GM19438 (cell line): ENCODE results near the gene DUSP18.
A peak's percentile ranks its signal among the peaks of the same experiment; 100 is the strongest.
"Not testable (repeated sequence)": the region's sequence is repeated elsewhere in the genome, so short reads cannot be mapped to it uniquely, and the experiment has no call there.

Experiments used
- ATAC-seq: cut with Tn5 transposase; IDR thresholded peaks from one replicate; pipeline ENCODE4 v1.9.1; 2021; ENCODE audit warnings: low read depth; ENCODE audit not compliant: unreplicated experiment

DUSP18 gene

DNA sequence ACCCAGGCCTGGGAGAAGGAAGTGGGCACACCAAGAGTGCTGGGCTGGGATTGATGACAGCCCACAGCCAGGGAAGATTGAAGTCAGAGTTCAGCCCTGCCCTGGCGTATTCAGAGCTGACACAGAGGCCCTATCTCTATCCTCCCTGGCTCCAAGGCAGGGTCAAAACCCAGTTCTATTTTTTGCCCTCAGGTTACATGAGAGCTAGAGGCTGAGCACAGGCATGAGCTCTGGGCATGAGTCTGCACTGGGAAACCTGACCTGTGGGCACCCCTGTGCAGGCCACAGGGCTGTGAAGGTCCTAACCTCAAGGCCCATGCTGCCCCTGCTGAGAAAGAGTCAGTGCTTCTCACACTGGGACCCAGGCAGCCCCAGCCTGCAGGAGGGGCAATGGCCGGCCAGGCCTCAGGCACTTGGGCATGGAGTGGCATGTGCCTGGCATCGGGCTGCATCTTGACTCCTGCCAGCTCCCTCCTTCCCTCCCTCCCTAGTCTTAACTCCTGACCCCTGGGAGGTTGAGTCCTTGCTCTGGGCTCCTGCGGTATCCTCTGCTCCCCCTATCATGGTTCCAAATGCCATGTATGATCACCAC, 26.7 kb downstream of the DUSP18 start:
- ATAC-seq: no peak

DNA sequence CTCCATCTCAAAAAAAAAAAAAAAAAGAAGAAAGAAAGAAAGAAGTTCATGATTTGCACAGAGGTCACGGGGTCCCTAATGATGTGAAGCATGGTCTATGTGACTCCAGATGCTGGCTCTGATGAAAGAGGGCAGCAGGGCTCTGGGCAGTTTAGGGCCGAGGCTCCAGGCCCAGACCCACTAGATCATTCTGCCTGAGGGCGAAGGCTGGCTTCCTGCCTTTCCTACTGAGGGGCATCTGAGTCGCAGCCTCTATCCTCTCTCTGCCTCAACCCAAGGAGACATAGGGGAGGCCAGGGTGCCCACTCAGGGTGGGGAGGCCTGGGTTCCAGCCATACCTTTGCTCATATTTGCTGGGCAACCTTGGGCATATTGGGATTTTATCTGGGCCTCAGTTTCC, 27.3 kb downstream of the DUSP18 start:
- no peak for ATAC-seq

DNA sequence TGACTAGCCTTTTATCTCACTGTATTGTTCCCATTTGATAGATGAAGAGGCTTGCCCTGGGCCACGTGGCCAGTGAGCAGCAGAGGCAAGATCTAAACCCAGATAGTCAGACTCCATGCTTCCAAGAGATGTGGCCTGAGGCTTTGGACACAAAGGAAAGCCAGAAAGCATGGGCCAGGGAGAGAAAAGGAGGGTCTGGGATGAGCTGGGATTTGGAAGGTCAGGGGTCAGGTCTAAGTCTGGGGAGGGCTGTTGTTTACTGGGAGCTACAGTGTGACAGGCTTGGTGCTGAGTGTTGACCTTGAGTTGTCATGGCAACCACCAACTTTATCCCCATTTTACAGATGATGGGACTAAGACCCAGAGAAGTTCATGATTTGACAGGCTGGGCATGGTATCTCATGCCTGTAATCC, 30.0 kb downstream of the DUSP18 start:
- ATAC-seq: no peak

DNA sequence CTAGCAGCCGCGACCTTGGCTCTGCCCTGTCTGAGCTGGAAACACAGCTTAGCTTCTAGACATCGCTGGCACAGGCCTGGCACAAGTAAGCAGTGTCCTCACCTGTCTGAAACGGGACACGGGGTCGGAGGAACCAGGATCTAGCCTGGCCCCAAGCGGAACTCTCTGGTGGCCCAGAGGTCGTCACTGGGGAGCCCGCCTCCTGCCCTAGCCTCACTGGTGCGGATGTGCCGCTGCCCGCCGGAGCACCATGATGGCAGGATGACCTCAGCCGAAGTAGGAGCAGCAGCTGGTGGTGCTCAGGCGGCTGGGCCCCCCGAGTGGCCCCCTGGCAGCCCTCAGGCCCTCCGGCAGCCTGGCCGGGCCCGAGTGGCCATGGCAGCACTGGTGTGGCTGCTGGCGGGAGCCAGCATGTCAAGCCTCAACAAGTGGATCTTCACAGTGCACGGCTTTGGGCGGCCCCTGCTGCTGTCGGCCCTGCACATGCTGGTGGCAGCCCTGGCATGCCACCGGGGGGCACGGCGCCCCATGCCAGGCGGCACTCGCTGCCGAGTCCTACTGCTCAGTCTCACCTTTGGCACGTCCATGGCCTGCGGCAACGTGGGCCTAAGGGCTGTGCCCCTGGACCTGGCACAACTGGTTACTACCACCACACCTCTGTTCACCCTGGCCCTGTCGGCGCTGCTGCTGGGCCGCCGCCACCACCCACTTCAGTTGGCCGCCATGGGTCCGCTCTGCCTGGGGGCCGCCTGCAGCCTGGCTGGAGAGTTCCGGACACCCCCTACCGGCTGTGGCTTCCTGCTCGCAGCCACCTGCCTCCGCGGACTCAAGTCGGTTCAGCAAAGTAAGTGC, 31.2 kb downstream of the DUSP18 start:
- ATAC-seq: no peak

DNA sequence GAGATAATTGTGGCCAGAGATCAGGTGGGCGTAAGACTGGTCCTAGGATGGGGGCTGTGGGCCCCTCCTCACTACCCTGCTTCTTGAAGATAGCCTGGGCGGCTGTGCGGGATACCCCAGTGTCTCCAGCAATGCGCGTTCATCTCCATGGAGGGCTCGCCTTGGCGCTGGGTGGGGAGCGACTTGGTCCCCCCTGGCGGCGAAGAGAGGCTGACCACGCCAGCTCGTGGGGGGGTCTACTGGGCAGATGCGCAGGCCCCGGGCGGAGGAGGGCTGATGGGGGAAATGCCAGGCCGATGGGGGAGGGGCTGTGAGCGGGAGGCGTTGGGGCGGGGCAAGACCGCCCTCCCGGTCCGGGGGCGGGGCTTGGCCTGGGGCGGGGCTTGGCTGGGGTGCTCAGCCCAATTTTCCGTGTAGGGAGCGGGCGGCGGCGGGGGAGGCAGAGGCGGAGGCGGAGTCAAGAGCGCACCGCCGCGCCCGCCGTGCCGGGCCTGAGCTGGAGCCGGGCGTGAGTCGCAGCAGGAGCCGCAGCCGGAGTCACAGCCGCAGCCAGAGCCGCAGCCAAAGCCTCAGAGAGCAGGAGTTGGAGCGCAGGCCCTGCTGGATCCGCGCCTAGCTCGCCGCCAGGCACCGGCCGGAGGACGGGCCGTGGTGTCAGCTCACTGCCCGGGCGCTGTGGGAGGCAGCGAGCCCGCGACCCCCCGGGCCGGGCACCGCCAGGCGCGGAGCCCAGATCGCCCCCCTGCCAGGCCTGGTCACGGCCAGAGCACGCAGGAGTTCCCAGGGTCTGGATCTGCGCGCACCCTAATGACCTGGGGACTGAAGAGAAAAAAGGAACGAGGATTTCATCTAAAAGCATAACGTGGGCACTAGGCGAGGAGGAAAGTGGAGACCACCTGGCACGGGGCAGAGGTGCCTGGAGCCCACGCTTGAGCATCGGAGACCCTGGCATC, 32.1 kb downstream of the DUSP18 start, which contains the start of gene SLC35E4:
SLC35E4 (plus strand) TSS at position 509 of the 953 bp plus-strand sequence. CDS start 670 bp downstream, outside the sequence.
- peak; percentile 51 for ATAC-seq

DNA sequence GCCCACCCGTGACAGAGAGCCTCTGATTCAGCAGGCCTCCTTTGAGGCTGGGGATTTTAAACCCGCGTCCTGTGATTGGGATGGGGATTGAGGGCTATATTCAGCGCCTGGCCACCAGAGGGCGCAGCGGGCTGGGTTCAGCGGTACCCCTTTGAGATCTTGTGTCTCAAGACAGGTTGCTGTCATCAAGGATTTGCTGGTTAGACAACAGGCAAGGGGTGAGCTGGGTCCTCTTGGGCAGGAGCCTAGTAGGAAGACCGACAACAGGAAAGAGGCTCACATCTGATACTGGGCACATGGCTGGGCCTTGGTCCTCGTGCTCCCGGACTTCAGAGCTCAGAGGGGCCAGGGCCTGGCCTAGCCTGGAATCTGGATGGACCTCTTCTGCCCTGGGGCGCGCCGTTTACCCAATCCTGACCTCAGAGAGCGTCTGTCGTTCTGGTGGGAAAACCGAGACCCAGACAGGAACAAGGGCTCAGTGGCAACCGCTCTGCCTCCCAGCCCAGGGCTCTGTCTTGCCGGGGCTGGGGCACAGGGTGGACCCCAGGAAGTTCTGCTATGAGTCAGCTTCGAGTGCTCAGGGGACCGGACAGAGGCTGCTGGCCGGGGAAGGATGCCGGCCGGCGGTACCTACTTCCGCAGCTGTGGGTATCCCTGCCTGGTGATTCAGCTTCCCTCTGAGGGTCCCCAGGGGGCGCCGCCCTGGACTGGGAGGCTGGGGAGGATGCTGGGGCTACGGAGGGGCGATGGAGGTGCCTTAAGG, 33.0 kb downstream of the DUSP18 start:
- ATAC-seq: peak; percentile 41

DNA sequence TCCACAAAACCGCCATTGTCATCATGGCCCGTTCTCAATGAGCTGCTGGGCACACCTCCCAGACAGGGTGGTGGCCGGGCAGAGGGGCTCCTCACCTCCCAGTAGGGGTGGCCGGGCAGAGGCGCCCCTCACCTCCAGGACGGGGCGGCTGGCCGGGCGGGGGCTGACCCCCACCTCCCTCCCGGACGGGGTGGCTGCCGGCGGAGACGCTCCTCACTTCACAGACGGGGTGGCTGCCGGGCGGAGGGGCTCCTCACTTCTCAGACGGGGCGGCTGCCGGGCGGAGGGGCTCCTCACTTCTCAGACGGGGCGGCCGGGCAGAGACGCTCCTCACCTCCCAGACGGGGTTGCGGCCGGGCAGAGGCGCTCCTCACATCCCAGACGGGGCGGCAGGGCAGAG, 36.2 kb downstream of the DUSP18 start:
- ATAC-seq: not testable (repeated sequence)

DNA sequence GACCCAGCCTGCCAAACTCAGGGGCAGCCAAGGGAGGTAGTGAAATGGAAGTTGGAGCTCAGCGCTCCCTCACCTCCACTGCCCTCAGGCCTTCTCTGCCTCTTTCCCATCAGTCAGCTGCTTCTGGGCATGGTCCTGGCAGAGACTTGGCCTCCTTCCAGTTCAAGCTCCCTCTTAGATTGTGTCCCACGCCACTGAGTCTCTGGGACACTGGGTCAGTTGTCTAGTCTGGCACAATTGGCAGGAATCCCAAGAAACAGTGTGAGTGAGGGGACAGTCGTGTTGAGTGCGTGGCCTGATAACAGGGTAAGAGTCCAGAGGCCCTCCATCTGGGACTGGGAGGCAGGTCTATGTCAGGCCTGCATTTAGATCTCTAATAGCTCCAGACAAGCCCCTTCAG, 39.2 kb downstream of the DUSP18 start:
- no peak for ATAC-seq

DNA sequence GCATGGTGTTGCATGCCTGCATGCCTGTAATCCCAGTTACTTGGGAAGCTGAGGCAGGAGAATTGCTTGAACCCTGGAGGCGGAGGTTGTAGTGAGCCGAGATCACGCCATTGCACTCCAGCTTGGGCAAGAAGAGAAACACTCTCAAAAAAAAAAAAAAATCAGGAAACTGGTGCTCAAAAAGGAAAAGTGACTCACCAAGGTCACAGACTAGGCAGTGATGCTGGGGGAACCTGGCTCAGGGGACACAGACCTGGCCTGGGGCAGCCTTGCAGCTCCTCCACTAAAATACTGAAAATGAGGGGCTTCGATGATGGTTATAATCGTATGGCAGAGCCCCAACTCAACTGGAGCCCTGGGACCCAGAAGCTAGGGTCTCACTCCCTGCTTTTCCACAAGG, 40.2 kb downstream of the DUSP18 start:
- no peak for ATAC-seq

DNA sequence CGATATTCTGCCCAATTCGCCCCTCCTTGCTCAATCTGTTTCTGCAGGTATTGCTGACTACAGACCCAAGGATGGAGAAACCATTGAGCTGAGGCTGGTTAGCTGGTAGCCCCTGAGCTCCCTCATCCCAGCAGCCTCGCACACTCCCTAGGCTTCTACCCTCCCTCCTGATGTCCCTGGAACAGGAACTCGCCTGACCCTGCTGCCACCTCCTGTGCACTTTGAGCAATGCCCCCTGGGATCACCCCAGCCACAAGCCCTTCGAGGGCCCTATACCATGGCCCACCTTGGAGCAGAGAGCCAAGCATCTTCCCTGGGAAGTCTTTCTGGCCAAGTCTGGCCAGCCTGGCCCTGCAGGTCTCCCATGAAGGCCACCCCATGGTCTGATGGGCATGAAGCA, 41.3 kb downstream of the DUSP18 start:
- no peak for ATAC-seq

DNA sequence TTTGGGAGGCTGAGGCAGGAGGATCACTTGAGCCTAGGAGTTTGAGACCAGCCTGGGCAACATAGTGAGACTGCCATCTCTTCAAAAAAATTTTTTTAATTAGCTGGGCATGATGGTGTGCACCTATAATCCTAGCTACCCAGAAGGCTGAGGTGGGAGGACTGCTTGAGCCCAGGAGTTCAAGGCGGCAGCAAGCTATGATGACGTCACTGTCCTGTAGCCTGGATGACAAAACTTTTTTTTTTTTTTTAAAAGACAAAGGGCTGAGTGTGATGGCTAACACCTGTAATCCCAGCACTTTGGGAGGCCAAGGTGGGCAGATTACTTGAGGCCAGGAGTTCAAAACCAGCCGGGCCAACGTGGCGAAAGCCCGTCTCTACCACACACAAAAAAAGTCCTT, 47.8 kb downstream of the DUSP18 start:
- ATAC-seq: not testable (repeated sequence)

DNA sequence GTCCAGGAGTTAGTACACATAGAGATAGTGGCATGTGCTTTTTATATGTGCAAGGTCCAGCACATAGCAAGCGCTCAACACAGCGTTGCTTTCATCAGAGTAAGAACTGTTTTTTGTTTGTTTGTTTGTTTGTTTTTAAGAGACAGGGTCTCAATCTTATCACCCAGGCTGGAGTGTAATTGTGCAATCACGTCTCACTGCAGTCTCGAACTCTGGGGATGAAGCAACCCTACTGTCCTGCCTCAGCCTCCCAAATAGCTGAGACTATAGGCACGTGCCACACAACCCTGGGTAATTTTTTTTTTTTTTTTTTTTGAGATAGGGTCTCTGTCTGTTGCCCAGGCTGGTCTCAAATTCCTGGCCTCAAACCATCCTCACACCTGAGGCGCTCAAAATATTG, 49.9 kb downstream of the DUSP18 start:
- no peak for ATAC-seq

DNA sequence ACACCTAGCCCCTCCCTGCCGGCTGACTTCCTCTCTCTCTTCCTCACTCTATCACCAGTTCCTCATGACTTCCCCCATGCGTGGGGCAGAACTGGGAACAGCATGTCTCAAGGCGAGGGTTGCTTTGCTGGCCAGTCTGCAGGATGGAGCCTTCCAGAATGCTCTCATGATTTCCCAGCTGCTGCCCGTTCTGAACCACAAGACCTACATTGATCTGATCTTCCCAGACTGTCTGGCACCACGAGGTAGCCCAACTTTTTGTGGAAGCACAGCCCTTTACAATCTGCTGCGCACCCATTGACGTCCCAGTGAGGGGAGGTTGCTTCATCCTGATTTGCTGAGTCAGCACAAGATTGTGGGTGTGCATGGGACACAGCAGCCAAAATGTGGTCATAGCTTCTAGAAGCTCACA, 52.1 kb downstream of the DUSP18 start:
- no peak for ATAC-seq

DNA sequence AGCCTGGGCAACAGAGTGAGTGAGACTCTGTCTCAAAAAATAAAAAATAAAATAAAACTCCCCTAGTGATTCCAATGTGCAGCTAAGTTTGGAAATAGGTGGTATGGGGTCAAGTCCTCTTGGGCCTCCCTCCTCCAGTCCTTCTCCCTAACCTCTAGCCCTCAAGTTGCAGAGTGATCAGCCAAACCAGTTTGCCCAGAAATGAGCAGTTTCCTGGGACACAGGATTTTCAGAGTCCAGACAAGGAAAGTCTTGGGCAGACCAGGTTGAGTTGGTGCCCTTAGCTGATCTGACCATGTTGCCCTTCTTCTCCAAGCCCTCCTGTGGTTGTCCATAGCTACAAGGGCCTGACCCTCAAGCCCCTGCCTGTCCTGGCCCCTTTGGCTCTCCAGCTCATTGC, 52.8 kb downstream of the DUSP18 start:
- no peak for ATAC-seq

DNA sequence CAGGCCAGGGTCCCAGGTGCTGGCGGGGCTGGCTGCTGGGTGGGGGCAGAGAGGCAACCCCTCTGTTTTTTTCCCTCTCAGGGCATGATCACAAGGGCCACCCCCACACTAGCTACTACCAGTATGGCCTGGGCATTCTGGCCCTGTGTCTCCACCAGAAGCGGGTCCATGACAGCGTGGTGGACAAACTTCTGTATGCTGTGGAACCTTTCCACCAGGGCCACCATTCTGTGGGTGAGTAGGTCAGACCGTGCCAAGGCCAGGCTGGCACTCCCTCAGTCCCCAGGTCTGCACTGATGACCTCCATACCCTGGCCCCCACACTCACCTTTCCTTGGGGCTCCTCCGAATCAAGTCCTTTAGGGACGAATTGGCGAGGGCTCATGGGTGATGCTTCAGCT, 53.4 kb downstream of the DUSP18 start:
- ATAC-seq: no peak

DNA sequence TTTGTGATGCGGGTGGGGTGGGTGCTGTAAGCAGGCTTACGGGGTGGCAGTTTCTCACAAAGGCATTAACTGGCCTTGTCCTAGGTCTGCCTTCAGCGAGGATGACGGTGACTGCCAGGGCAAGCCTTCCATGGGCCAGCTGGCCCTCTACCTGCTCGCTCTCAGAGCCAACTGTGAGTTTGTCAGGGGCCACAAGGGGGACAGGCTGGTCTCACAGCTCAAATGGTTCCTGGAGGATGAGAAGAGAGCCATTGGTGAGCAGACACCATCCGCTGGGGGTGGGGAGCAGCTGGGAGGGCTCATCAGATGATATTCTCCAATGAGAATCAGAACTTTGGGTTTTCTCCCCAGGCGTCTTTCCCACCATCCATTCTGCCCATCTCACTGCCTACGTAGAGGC, 54.9 kb downstream of the DUSP18 start:
- no peak for ATAC-seq
